Colonic mucosa (tissue), 4 donors: ENCODE results near the gene RAB39A. TPM values are rescaled to one million over a fixed set of nuclear protein-coding genes. Genes with fewer than 3 reads are reported as not detected.

Experiments
- DNase-seq: peaks from one replicate; pipeline ENCODE4 v3.0.0-alpha.2; 2020
- H3K27ac ChIP-seq: fragments of 200-600 bp; one replicate; pipeline ENCODE4 v1.8.0; 2021
- H3K27me3 ChIP-seq: fragments of 200-600 bp; one replicate; pipeline ENCODE4 v1.8.0; 2021
- H3K36me3 ChIP-seq: fragments of 200-600 bp; one replicate; pipeline ENCODE4 v1.8.0; 2021
- H3K4me1 ChIP-seq: fragments of 200-600 bp; one replicate; pipeline ENCODE4 v1.8.0; 2021; ENCODE audit warnings: mild to moderate bottlenecking
- H3K4me3 ChIP-seq: fragments of 200-600 bp; one replicate; pipeline ENCODE4 v1.8.0; 2021
- H3K9ac ChIP-seq, 2 donors: one replicate each; pipeline ENCODE4 v1.7.0; 2013; ENCODE audit warnings: control low read depth in 2 of 2, low read depth in 2 of 2, low read length in 2 of 2
- H3K9me3 ChIP-seq: fragments of 200-600 bp; one replicate; pipeline ENCODE4 v1.8.0; 2021
- CTCF ChIP-seq: fragments of 200-600 bp; IDR thresholded peaks from one replicate; pipeline ENCODE4 v1.8.0; 2022; ENCODE audit warnings: antibody characterized with exemption, mild to moderate bottlenecking
- intact Hi-C: fragments of 100-400 bp; cut with DNase I; formaldehyde crosslinking; loops from one replicate; pipeline ENCODE4 v1.14.1; 2022
- total RNA-seq, 2 donors: library from RNA; stranded (reverse); fragmentation: NEBNext Ultra II Directional in 1 of 2; extraction: Animal tissue kit (Norgen Biotek cat#: 25700) in 1 of 2; gene quantifications; one replicate each; pipeline ENCODE4 v1.2.1, GENCODE V29; 2021
- donor health status: healthy.
- donor health status: DM: no; HTN: no; CAD: no.
- donor health status: DM: no; HTN: no; CAD: no.

Gene RAB39A
- total RNA-seq, 2 donors from 2014 or later: 0.77 to 1.2 TPM

DNA sequence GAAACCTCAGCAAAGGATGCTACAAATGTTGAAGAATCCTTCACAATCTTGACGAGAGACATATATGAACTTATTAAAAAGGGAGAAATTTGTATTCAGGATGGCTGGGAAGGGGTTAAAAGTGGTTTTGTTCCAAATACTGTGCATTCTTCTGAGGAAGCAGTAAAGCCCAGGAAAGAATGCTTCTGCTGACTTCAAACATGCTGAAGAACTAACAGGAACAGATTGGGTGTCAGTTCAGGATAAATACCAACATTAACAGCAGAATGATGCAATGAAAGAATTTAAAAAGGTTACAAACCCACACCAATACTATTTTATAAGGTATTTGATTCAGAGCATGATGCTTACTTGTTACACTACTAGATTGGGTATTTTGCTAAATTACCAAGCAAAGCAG lies 33.9 kb downstream of the RAB39A start:
- no peaks in the 10 kb centered on the region for H3K9me3 ChIP-seq
- no peaks in the 10 kb centered on the region for H3K27me3 ChIP-seq
- intact Hi-C loops: no loop called here
- H3K36me3 ChIP-seq: no peaks in the 10 kb centered on the region
- no peaks in the 10 kb centered on the region for H3K4me1 ChIP-seq
- no peak overlapping the region for H3K27ac ChIP-seq
- DNase-seq: no peak
- no peak for TF ChIP-seq CTCF
- H3K4me3 ChIP-seq: no peak overlapping the region
- H3K9ac ChIP-seq: no peak overlapping the region

GRCh38 chr11:107963091-107963490 lies 34.8 kb downstream of the RAB39A start:
- Histone ChIP-seq H3K27ac (no peak overlapping the region), H3K4me3 (no peak overlapping the region), H3K36me3 (no peaks in the 10 kb centered on the region), H3K9me3 (no peaks in the 10 kb centered on the region), H3K27me3 (no peaks in the 10 kb centered on the region), H3K4me1 (no peaks in the 10 kb centered on the region), H3K9ac (no peak overlapping the region)
- DNase-seq: no peak
- no peak for TF ChIP-seq CTCF
- intact Hi-C loops: no loop called here

DNA sequence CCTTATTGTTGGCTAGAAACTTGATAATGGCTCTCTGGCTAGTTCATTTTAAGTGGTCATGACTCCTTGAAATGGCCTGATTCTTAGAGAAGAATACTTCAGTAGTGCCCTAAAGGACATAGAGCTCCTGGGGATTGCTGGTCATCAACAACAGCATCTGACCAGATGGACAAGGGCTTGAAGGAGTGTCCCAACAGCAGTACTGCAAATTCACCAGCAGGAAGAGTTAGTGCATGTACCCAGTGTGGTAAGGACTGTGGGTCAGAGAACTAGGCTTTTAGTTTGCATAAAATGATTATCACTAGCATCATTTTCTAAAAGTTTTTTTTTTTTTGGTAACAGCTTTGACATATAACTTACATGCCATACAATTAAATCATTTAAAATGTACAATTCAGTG lies 41.0 kb downstream of the RAB39A start:
- Histone ChIP-seq H3K27me3 (no peaks in the 10 kb centered on the region), H3K4me3 (no peak overlapping the region), H3K27ac (no peak overlapping the region), H3K9me3 (no peaks in the 10 kb centered on the region), H3K4me1 (no peaks in the 10 kb centered on the region), H3K36me3 (no peaks in the 10 kb centered on the region), H3K9ac (no peak overlapping the region)
- no peak for TF ChIP-seq CTCF
- DNase-seq: no peak
- intact Hi-C loops: no loop called here

DNA sequence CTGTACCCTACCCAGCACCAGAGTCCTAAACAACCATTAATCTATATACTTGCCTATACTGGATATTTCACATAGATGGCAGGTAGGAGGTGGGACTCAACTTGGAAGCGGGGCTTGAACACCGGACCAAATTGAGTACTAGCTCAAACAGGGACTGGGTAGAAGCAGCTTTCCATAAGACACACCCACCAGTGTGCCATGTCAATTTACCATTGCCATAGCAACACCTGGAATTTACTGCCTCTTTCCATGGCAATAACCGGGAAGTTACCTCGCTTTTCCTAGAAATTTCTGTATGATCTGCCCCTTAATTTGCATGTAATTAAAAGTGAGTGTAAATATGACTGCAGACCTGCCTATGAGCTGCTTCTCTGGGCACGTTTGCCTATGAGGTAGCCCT lies 41.8 kb downstream of the RAB39A start:
- no peak overlapping the region for H3K9ac ChIP-seq
- no peaks in the 10 kb centered on the region for H3K4me1 ChIP-seq
- no peaks in the 10 kb centered on the region for H3K9me3 ChIP-seq
- H3K36me3 ChIP-seq: no peaks in the 10 kb centered on the region
- no peak for DNase-seq
- H3K27ac ChIP-seq: no peak overlapping the region
- TF ChIP-seq CTCF: no peak
- no peaks in the 10 kb centered on the region for H3K27me3 ChIP-seq
- intact Hi-C loops: no loop called here
- no peak overlapping the region for H3K4me3 ChIP-seq

GRCh38 chr11:107973641-107974040 lies 45.4 kb downstream of the RAB39A start:
- H3K4me3 ChIP-seq: no peak overlapping the region
- no peaks in the 10 kb centered on the region for H3K36me3 ChIP-seq
- intact Hi-C loops: no loop called here
- TF ChIP-seq CTCF: no peak
- H3K27me3 ChIP-seq: no peaks in the 10 kb centered on the region
- no peaks in the 10 kb centered on the region for H3K9me3 ChIP-seq
- no peak for DNase-seq
- no peaks in the 10 kb centered on the region for H3K4me1 ChIP-seq
- H3K27ac ChIP-seq: no peak overlapping the region
- H3K9ac ChIP-seq: no peak overlapping the region
